AG08395 (cell line): ENCODE results near the gene SPNS1.
"Not testable (repeated sequence)": the region's sequence is repeated elsewhere in the genome, so short reads cannot be mapped to it uniquely, and the experiment has no call there.

Experiments used
- DNase-seq: peaks from one replicate; pipeline ENCODE4 v3.0.0; 2012; ENCODE audit warnings: mixed read lengths, low spot score

SPNS1 gene

DNA sequence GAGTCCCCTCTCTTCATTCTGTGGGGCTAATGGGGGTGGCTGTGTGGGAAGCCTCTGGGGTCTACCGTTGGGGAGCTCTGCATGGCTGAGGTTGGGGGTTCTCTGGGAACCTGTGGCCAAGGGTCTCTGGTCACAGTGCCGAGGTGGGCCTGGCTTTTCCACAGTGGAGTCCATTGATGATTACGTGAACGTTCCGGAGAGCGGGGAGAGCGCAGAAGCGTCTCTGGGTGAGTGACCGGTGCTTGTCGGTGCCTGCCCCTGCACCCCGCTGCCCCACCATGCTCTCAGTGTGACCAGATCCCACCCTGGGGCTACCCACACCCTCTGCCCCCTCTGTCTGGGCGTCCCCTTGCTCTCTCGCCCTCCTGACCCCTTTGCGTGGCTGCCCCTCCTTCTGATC lies 14.8 kb downstream of the SPNS1 start:
- DNase-seq: no peak

- DNase-seq: no peak
Measured at GRCh38 chr16:28990375-28991040, 15.9 kb downstream of the SPNS1 start.

DNA sequence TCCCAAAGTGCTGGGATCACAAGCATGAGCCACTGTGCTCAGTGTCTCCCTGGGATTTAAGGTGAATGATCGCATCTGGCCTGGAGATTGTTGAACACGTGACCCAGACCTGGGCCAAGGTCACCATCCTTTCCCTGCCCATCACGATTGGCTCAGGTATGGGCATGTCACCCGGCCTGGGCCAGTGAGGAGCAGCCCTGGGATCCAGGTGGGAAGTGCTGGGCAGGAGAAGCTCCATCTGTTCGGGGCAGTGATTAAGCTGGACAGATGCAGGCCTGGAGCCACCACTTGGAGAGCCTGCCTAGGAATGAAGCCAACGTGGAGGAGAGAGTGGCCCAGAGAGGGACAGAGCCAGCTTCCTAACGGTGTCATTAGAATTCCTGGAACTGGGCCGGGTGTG lies 17.1 kb downstream of the SPNS1 start:
- no peak for DNase-seq

GRCh38 chr16:28992496-28992895 lies 17.9 kb downstream of the SPNS1 start:
- no peak for DNase-seq

GRCh38 chr16:28998837-28999236 lies 24.3 kb downstream of the SPNS1 start:
- no peak for DNase-seq

DNA sequence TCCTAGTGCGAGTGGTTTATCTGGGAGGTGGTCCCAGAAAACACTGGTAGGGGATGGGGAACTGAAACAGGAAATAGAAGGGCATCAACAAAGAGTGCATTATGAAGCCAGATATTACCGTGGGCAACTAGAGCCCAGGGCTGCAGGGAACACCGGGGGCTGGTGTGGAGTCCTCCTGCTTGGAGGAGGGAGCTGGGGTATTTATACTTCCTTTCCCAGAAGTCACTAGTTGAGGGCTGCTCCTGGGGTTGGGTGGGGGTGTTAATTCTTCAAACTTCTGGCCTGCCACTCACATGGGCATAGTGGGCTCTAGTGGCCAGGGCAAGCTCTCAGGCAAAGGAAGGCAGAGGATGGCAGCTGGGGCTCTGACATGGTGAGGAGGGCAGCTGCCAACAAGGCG lies 25.0 kb downstream of the SPNS1 start:
- DNase-seq: no peak

GRCh38 chr16:29000019-29000418 lies 25.4 kb downstream of the SPNS1 start:
- no peak for DNase-seq

DNA sequence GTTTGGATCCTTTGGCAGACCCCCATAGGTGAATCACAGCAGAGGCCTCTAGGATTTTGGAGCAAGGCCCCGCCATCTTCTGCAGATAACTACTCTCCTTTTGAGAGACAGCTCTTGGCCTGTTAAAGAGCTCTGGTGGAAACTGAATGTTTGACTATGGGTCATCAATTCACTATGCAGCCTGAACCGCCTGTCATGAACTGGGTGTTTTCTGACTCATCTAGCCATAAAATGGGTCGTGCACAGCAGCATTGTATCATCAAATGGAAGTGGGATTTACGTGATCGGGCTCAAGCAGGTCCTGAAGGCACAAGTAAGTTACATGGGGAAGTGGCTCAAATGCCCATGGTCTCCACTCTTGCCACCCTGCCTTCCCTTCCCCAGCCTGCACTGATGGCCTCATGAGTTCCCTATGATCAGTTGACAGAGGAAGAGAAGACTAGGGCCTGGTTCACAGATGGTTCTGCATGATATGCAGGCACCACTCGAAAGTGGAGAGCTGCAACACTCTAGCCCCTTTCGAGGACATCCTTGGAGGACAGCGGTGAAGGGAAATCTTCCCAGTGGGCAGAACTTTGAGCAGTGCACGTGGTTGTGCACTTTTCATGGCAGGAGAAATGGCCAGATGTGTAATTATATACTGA lies 30.0 kb downstream of the SPNS1 start:
- DNase-seq: not testable (repeated sequence)

GRCh38 chr16:29007730-29008593 lies 33.4 kb downstream of the SPNS1 start:
- peak; percentile 83 for DNase-seq

DNA sequence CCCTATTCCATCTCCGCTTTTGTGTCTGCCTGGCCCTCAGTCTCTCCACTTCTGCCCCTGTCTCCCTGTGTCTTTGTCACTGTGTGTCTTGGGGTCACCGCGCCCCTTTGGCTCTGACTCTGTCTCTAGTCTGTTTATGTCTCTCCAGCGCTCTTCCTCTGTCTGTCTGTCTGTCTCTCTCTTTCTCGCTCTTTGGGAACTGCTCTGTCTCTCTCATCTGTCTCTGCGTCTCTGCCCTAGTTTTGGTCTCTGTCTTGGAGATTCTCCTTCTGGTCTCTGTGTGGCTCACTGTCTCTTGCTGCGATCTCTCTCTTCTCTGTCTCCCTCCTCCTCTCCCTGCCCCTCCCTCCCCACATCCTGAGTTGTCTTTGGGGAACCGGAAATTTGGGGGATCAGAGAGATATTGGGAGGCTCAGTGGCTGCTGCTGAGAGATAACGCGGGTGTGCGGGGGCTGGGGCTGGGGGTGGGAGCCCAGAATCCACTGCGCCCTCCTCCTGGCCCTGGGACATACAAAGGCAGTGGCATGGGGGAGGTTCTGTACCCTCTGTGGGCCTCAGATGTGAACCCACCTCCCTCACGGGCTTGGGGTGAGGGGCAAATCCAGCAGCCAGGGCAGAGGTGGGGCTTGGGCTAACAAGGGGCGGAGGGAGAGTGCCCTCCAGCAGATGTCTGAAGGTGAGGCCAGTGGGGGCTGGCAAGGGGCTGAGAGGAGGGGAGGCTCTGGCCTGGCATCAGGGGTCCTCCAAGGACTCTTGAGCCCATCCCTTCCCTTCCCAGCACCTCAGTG lies 34.7 kb downstream of the SPNS1 start:
- no peak for DNase-seq

GRCh38 chr16:29009838-29010166 lies 35.2 kb downstream of the SPNS1 start:
- no peak for DNase-seq

DNA sequence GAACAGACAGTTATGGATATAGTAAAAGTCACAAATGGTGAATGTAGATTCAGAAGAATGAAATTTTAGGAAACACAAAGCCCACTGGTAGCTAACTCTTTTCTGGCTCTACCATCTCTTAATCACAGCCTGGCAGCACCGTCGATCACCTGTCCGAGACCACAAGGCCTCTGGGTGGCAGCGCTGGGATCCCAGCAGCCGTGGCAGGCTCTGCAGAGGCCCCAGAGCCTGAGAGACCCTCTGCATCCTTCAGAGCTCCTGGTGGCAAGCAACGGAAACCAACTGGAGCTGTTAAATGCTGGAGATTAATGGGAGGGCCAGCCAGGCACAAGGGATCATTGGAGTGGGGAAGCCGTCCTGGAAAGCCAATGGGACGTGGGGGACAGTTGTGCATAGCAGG lies 36.5 kb downstream of the SPNS1 start:
- DNase-seq: no peak

- DNase-seq: no peak
Measured at GRCh38 chr16:29011851-29012250, 37.3 kb downstream of the SPNS1 start.

- no peak for DNase-seq
Measured at GRCh38 chr16:29012913-29013553, 38.5 kb downstream of the SPNS1 start.

DNA sequence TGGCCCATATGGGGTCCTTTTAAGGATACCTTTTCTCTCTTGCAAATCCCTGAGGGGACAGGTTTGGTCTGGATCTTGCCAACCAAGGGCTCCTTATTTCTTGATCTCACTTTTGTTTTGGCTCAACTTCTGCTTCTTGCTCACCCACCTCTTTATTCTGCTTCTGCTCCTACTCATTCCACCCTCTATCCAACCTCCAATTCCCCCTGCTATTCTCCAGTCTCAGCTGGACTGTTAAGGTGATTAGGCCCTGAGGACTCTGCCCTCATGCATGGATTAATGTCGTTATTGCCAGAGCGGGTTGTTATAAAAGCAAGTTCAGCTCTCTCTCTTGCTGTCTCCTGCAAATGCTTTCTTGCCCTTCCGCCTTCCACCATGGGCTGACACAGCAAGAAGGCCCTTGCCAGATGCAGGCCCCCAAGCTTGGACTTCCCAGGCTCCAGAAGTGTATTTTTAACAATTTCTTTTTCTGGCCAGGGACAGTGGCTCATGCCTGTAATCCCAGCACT lies 40.0 kb downstream of the SPNS1 start:
- DNase-seq: no peak

- DNase-seq: no peak
Measured at GRCh38 chr16:29022196-29022595, 47.6 kb downstream of the SPNS1 start.

- no peak for DNase-seq
Measured at GRCh38 chr16:29023279-29024277, 49.0 kb downstream of the SPNS1 start.

GRCh38 chr16:29024278-29024677 lies 49.7 kb downstream of the SPNS1 start:
- DNase-seq: no peak

- DNase-seq: no peak
Measured at GRCh38 chr16:29025218-29025617, 50.6 kb downstream of the SPNS1 start.

GRCh38 chr16:29025735-29026134 lies 51.2 kb downstream of the SPNS1 start:
- no peak for DNase-seq
